ENCODE results near the gene STK39.

STK39 gene

DNA sequence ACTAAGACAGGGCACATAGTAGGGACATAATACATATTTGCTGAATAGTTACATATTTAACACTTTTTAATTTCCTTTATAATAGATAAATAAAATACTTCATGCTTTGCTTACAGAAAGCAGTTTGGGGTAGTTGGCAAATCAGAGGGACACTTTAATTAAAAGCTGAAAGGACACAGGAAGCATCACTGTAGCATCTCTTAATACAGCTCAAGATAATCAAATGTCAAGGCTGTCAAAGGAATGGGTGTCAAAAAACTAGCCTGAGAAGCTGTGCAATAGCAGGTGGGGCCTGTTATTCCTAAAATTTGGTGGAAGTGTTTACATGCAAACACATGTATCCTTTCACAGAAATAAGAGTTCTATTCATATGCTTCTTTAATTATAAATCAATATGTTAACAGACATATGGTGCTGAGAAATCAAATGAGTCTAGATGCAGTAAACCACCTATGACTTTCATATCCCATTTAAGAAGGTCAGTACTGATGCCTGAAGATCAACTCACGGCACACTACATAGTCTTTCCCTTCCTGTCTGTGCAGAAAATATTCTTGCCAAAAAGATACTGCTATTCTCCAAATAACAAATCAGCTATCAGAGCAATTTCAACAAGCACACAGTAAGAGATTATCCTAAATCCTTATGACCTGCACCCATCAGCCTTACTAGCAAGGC, 174.6 kb downstream of the STK39 start:
- no peak for TF ChIP-seq CTCF (IDR thresholded peaks at IDR 0.05)

GRCh38 chr2:168064011-168064998, 183.1 kb downstream of the STK39 start:
- no peak for TF ChIP-seq CTCF (IDR thresholded peaks at IDR 0.05)

DNA sequence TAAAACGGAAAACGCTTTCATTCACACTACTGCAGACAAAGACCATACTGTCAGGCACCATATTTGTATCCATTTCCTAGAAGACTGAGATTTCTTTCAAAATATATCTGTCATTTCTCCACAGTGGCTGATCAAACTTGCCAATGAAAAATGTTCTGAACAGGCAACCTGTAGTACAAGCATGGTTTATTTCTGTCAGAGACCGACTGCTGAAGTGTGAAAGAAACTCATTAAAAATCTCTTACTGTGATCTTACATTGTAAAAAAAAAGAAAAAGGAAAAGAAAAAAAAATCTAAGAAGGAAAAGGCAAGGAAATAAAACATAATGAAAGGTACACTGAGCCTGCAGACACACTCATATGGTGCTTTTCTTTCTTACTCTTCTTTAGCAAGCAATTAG, 184.5 kb downstream of the STK39 start:
- TF ChIP-seq CTCF (IDR thresholded peaks at IDR 0.05): no peak

DNA sequence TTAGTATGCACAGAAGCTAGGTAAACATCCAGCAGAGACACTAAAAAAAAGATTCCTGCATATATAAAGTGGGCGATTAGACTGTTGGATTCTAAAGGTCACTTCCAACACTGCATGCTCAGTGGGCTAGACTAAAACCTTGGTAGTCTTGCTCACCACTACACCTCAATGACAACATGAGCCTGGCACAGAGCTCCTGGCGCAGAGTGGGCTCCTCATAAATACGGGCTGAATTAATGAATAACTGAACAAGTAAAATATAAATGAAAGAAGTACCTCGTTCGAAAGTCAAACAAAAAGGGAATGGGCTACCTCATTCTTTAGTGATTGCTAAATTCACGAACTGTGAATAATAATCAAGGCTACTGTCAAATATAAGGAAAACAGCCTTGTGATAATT, 185.3 kb downstream of the STK39 start:
- no peak for TF ChIP-seq CTCF (IDR thresholded peaks at IDR 0.05)

DNA sequence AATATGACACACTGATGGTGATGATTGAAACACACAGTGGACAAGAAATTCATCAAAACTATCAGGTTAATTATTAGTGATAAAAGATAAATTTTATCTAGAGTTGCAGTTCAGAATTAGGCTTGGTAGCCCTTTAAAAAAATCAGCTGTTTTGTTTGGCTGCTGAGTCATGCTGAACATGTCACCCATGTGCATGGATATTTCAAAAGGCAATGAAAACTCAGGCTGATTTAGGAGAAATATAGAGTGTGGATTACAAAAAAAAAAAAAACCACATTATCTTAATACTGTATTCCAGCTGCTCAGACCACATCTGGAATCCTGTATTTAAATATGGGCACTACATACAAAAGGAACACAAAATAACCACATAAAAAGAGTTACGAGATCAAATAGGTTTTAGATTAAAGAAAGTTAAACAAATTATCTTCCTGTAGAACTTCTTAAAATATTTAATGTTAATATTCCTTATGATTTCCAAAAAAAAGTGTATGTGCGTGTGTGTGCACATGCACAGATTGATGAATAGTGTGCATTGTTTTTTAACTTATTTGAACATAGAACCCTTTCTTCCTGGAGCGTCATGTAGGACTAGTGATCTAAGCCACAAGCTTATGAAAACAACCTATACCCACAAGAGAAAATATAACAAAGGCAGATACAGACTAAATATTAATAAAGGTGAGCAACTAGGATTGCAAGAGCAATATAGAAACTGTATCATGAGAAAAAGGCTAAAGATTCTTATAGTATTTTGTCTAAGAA, 186.2 kb downstream of the STK39 start:
- no peak for TF ChIP-seq CTCF (IDR thresholded peaks at IDR 0.05)

DNA sequence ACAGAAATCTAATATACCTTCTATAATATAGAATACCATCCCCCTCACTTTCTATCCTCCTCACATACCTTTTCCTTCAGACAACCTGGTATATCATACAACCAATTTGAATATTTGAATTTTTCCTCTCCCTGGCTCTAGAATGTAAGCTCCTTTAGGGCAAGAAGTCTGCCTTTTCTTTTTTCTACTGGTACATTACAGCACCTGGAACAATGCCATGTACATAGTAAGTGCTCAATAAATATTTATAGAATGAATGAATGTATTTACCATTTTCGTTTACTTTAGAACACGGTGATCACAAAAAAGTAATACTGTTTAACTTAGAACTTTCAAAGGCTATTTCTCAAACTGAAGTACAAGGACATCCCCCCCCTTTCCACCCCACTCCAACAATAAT, 187.6 kb downstream of the STK39 start:
- TF ChIP-seq CTCF (IDR thresholded peaks at IDR 0.05): no peak

DNA sequence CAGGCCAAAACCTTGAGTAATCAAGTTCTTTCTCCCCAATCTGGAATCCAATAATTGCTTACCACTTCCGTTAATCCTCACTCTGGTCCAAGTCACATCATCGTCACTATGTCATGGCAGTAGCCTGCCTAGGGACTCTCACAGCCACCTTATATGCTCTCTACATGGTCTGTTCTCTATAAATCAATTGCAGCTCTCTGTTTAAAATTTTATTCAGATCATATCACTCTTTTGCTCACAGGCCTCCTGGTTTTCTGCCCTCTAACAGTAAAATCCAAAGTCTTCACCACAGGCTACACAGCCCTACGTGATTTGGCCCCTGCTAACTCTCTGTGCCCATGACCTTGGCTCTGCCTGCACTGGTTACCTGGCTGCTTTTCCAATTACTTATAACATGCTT, 188.7 kb downstream of the STK39 start:
- no peak for TF ChIP-seq CTCF (IDR thresholded peaks at IDR 0.05)
